Activated T-cell treated with anti-CD3 and anti-CD28 coated beads, Interleukin-2, amount 50 U/mL, for 24 hours (primary cell): ENCODE measurements around the gene KCNIP4.

Experiments used
- DNase-seq: peaks from one replicate; pipeline ENCODE4 v3.0.0-alpha.2; 2020
- H3K27ac Mint-ChIP-seq: 2 replicates; pipeline ENCODE4 v1.8.0; 2020; ENCODE audit warnings: mild to moderate bottlenecking, mixed read lengths
- H3K27me3 Mint-ChIP-seq: 2 replicates; pipeline ENCODE4 v1.8.0; 2020; ENCODE audit warnings: mixed read lengths
- H3K36me3 Mint-ChIP-seq: 2 replicates; pipeline ENCODE4 v1.8.0; 2020; ENCODE audit warnings: low read depth, mixed read lengths
- H3K4me1 Mint-ChIP-seq: 2 replicates; pipeline ENCODE4 v1.8.0; 2020; ENCODE audit warnings: low read depth, mixed read lengths
- H3K4me3 Mint-ChIP-seq: 2 replicates; pipeline ENCODE4 v1.8.0; 2020; ENCODE audit warnings: mild to moderate bottlenecking, moderate library complexity, mixed read lengths
- H3K9me3 Mint-ChIP-seq: 2 replicates; pipeline ENCODE4 v1.8.0; 2020; ENCODE audit warnings: mixed read lengths

KCNIP4 gene

GRCh38 chr4:20683766-20684165 is 1264.8 kb downstream of the KCNIP4 start:
- H3K9me3 Mint-ChIP-seq, result no peaks in the 10 kb centered on the region
- H3K27ac Mint-ChIP-seq, result no peak overlapping the region
- DNase-seq, result no peak
- no peak overlapping the region for H3K4me3 Mint-ChIP-seq
- H3K36me3 Mint-ChIP-seq, result no peaks in the 10 kb centered on the region
- H3K4me1 Mint-ChIP-seq, result no peaks in the 10 kb centered on the region
- H3K27me3 Mint-ChIP-seq, result peaks cover 11% of the 10 kb centered on the region

- no peaks in the 10 kb centered on the region for H3K4me1 Mint-ChIP-seq
- H3K4me3 Mint-ChIP-seq, result no peak overlapping the region
- no peak overlapping the region for H3K27ac Mint-ChIP-seq
Observed at GRCh38 chr4:20682853-20683252, 1265.7 kb downstream of the KCNIP4 start.

GRCh38 chr4:20681271-20681670 is 1267.3 kb downstream of the KCNIP4 start:
- Mint-ChIP-seq H3K4me1 (no peaks in the 10 kb centered on the region), H3K36me3 (no peaks in the 10 kb centered on the region), H3K27me3 (peaks cover 19% of the 10 kb centered on the region), H3K9me3 (no peaks in the 10 kb centered on the region), H3K4me3 (no peak overlapping the region), H3K27ac (no peak overlapping the region)
- no peak for DNase-seq

More at GRCh38 chr4:20682853-20683252, 1265.7 kb downstream of the KCNIP4 start:
- H3K27me3 Mint-ChIP-seq, result peaks cover 19% of the 10 kb centered on the region
- no peak for DNase-seq
- no peaks in the 10 kb centered on the region for H3K36me3 Mint-ChIP-seq
- H3K9me3 Mint-ChIP-seq, result no peaks in the 10 kb centered on the region

- Mint-ChIP-seq H3K4me3 (no peak overlapping the region), H3K27ac (no peak overlapping the region), H3K36me3 (no peaks in the 10 kb centered on the region), H3K4me1 (no peaks in the 10 kb centered on the region), H3K27me3 (peaks cover 19% of the 10 kb centered on the region), H3K9me3 (no peaks in the 10 kb centered on the region)
- no peak for DNase-seq
Observed at GRCh38 chr4:20680736-20681135, 1267.8 kb downstream of the KCNIP4 start.

GRCh38 chr4:20679951-20680350 is 1268.6 kb downstream of the KCNIP4 start:
- Mint-ChIP-seq H3K9me3 (no peaks in the 10 kb centered on the region), H3K4me1 (no peaks in the 10 kb centered on the region), H3K27me3 (peaks cover 22% of the 10 kb centered on the region), H3K36me3 (no peaks in the 10 kb centered on the region), H3K4me3 (no peak overlapping the region), H3K27ac (no peak overlapping the region)
- no peak for DNase-seq
